Ammon's horn (tissue), 1 donor: ENCODE measurements around the gene MAP3K9.

Experiments used
- DNase-seq: peaks from one replicate; pipeline ENCODE4 v3.0.0-alpha.2; 2016; ENCODE audit warnings: low spot score

Gene MAP3K9

GRCh38 chr14:70785556-70785955 is 23.8 kb downstream of the MAP3K9 start:
- no peak for DNase-seq

- DNase-seq: no peak
Measured at GRCh38 chr14:70784886-70785285, 24.4 kb downstream of the MAP3K9 start.

- no peak for DNase-seq
Measured at GRCh38 chr14:70782361-70782760, 27.0 kb downstream of the MAP3K9 start.

GRCh38 chr14:70780396-70781075 is 28.8 kb downstream of the MAP3K9 start:
- peak; percentile 67 for DNase-seq

- DNase-seq: no peak
Measured at GRCh38 chr14:70779667-70780066, 29.6 kb downstream of the MAP3K9 start.

GRCh38 chr14:70776197-70776596 is 33.1 kb downstream of the MAP3K9 start:
- no peak for DNase-seq

- DNase-seq: no peak
Measured at GRCh38 chr14:70773182-70773862, 36.0 kb downstream of the MAP3K9 start.

- peak; percentile 15 for DNase-seq
Measured at GRCh38 chr14:70771781-70772212, 37.5 kb downstream of the MAP3K9 start.

- no peak for DNase-seq
Measured at GRCh38 chr14:70770490-70770889, 38.8 kb downstream of the MAP3K9 start.

- DNase-seq: no peak
Measured at GRCh38 chr14:70759398-70759797, 49.9 kb downstream of the MAP3K9 start.

GRCh38 chr14:70755655-70756054 is 53.7 kb downstream of the MAP3K9 start:
- DNase-seq: no peak

GRCh38 chr14:70754991-70755390 is 54.3 kb downstream of the MAP3K9 start:
- DNase-seq: no peak

GRCh38 chr14:70753518-70753953 is 55.8 kb downstream of the MAP3K9 start:
- DNase-seq: no peak

GRCh38 chr14:70748422-70748821 is 60.9 kb downstream of the MAP3K9 start:
- no peak for DNase-seq

GRCh38 chr14:70744641-70745040 is 64.7 kb downstream of the MAP3K9 start:
- no peak for DNase-seq

GRCh38 chr14:70742316-70742715 is 67.0 kb downstream of the MAP3K9 start:
- no peak for DNase-seq

GRCh38 chr14:70741482-70741881 is 67.8 kb downstream of the MAP3K9 start:
- DNase-seq: no peak

- DNase-seq: no peak
Measured at GRCh38 chr14:70735043-70735442, 74.3 kb downstream of the MAP3K9 start.

GRCh38 chr14:70731447-70732239 is 77.7 kb downstream of the MAP3K9 start:
- no peak for DNase-seq

GRCh38 chr14:70730393-70730792 is 78.9 kb downstream of the MAP3K9 start:
- DNase-seq: no peak

- DNase-seq: no peak
Measured at GRCh38 chr14:70726651-70727375, 82.5 kb downstream of the MAP3K9 start.

GRCh38 chr14:70724944-70725343 is 84.4 kb downstream of the MAP3K9 start:
- DNase-seq: no peak
